Ovary (tissue), 3 donors: ENCODE measurements around the gene NEURL2.

Experiments
- EP300 ChIP-seq: sonication (generic); formaldehyde crosslinking; IDR thresholded peaks from one replicate; pipeline ENCODE4 v1.6.1; 2017; ENCODE audit warnings: antibody characterized with exemption
- TF ChIP-seq, protein P1 (sequence below), 3 donors: fragments of 450-650 bp in 2 of 3; fragments of 200-600 bp in 1 of 3; IDR thresholded peaks; one replicate each; pipeline versions ENCODE4 v1.5.1 to v1.8.0; 2016 to 2022; ENCODE audit warnings: antibody characterized with exemption in 3 of 3, mild to moderate bottlenecking in 1 of 3
- donor health status: DM: no; HTN: no; CAD: no.

DNA sequence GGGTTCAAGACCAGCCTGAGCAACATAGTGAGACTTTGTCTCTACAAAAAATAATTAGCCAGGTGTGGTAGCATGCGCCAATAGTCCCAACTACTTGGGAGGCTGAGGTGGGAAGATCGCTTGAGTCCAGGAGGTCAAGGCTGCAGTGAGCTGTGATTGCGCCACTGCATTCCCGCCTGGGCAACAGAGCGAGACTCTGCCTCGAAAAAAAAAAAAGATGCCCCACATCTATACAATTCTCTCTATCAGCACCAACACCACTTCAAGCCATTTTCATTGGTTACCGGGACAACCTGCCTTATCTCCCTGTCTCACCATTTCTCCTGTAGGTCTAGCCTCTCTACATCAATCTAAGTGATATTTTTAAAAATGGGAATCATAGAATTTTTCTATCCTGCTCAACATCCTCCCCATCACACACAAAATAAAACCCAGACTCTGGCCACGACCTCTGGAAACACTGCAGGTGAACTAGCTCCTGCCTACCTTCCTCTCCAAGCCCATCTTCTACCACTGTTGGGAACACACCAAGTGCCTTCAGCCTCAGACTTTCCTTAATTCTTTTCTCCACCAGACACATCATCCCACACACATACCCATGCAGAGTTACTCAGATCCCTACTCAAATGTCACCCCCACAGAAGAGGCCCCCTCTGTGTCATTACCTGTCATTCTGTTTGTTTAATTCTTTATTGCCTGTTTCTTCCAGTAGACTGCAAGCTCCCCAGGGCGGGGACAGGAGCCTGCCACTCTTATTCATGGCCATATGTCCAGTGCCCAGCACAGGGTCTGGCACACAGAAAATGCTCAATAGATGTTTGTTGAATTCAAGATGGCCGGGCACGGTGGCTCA is 30.6 kb upstream of the NEURL2 start:
- TF ChIP-seq, protein P1, sequence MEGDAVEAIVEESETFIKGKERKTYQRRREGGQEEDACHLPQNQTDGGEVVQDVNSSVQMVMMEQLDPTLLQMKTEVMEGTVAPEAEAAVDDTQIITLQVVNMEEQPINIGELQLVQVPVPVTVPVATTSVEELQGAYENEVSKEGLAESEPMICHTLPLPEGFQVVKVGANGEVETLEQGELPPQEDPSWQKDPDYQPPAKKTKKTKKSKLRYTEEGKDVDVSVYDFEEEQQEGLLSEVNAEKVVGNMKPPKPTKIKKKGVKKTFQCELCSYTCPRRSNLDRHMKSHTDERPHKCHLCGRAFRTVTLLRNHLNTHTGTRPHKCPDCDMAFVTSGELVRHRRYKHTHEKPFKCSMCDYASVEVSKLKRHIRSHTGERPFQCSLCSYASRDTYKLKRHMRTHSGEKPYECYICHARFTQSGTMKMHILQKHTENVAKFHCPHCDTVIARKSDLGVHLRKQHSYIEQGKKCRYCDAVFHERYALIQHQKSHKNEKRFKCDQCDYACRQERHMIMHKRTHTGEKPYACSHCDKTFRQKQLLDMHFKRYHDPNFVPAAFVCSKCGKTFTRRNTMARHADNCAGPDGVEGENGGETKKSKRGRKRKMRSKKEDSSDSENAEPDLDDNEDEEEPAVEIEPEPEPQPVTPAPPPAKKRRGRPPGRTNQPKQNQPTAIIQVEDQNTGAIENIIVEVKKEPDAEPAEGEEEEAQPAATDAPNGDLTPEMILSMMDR (IDR thresholded peaks at IDR 0.05): no peak
- TF ChIP-seq EP300: no peak
